ENCODE measurements around the gene SEC14L1. TPM values are rescaled to one million over a fixed set of nuclear protein-coding genes. Genes with fewer than 3 reads are reported as not detected.

SEC14L1 gene
- total RNA-seq, 1 experiment from 2014 or later, result 58.6 TPM

DNA sequence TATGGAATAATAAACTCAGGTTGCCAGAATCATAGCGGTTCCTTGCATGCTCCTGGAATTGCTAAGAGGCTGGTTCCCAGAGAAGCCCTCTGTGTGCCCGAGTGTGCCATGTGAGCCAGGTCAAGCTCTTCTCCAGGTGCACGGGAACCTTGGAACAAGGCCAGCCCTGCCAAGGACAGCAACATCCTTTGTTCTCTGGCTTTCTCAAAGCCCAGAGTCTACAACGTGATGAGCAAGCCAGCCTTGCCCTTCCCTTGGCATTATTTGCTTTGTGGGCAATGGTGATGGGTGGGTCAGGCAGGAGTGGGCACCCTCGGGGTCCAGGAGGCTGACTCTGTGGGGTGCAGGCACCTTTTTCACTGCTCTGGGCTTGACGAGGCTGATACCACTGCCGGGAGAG lies 14.2 kb upstream of the SEC14L1 start:
- H3K4me2 ChIP-seq (ENCODE audit: insufficient read depth, insufficient read length, low read length), result no peak overlapping the region
- no peaks in the 10 kb centered on the region for H3K79me2 ChIP-seq (ENCODE audit: insufficient read depth, low read length)
- H3K18ac ChIP-seq (ENCODE audit: insufficient read length, low read depth, low read length), result no peak overlapping the region
- no peaks in the 10 kb centered on the region for H3K4me1 ChIP-seq (ENCODE audit: insufficient read depth, low read length)
- WGBS (ENCODE audit: extremely low coverage, insufficient read length, low lambda C conversion rate), result no CpG with 5 or more reads among the region's 7 CpGs
- Mint-ChIP-seq H3K4me3 (no peak overlapping the region), H3K9me3 (no peaks in the 10 kb centered on the region), H3K36me3 (ENCODE audit: insufficient read depth in 1 of 3, low read depth in 3 of 3) (no peaks in the 10 kb centered on the region), H3K27me3 (ENCODE audit: low read depth) (no peaks in the 10 kb centered on the region; the same call in 1 of the 2 replicates), H3K27ac (no peak overlapping the region), H3K4me1 (peaks cover 3 to 4% of the 10 kb centered on the region in 2 experiments)
- H3K23ac ChIP-seq (ENCODE audit: insufficient read length, low read depth, low read length), result no peak overlapping the region
- TF ChIP-seq CTCF (conservative IDR thresholded peaks at IDR 0.05), result no peak
- H3K14ac ChIP-seq (ENCODE audit: insufficient read depth, low read length), result no peak overlapping the region
- H4K8ac ChIP-seq (replicated peaks; ENCODE audit: insufficient read length, low read depth, low read length), result no peak overlapping the region
- H2AFZ ChIP-seq (ENCODE audit: low read length), result no peak overlapping the region
- H3K79me1 ChIP-seq (ENCODE audit: insufficient read depth, low read depth, low read length, poor library complexity, severe bottlenecking), result no peaks in the 10 kb centered on the region
- no peak overlapping the region for H3K4ac ChIP-seq (ENCODE audit: low read depth, low read length)
- H4K20me1 ChIP-seq (ENCODE audit: control insufficient read depth, insufficient read depth, insufficient read length), result no peaks in the 10 kb centered on the region
- H2BK20ac ChIP-seq (ENCODE audit: low read depth, low read length, poor library complexity, severe bottlenecking), result no peak overlapping the region
- no peak overlapping the region for H4K5ac ChIP-seq (ENCODE audit: insufficient read length, low read depth, low read length)
- no peak overlapping the region for H2AK5ac ChIP-seq (ENCODE audit: insufficient read length, low read length)
- H3T11ph ChIP-seq (ENCODE audit: low read length), result no peak overlapping the region
- no peak overlapping the region for H4K91ac ChIP-seq (ENCODE audit: insufficient read length, low read depth, low read length)
- no peak overlapping the region for H2BK15ac ChIP-seq (ENCODE audit: low read depth, low read length)
- no peak overlapping the region for H2BK120ac ChIP-seq (ENCODE audit: low read depth, low read length, poor library complexity, severe bottlenecking)
- no peak for DNase-seq
- no peak overlapping the region for H3K27ac ChIP-seq (ENCODE audit: insufficient read length, low read depth, low read length)
- H3K27me3 ChIP-seq (ENCODE audit: insufficient read depth, low read length), result no peaks in the 10 kb centered on the region
- no peaks in the 10 kb centered on the region for H3K9me3 ChIP-seq (ENCODE audit: control insufficient read depth, low read depth, low read length)
- no peak overlapping the region for H3K56ac ChIP-seq (ENCODE audit: insufficient read length, low read depth, low read length)
- H2BK5ac ChIP-seq (ENCODE audit: insufficient read length, low read length), result no peak overlapping the region
- no peak overlapping the region for H2BK12ac ChIP-seq (ENCODE audit: insufficient read length, low read depth, low read length)
- no peaks in the 10 kb centered on the region for H3K23me2 ChIP-seq (ENCODE audit: insufficient read length, low read depth, low read length, poor library complexity, severe bottlenecking)
- no peak overlapping the region for H3K9ac ChIP-seq (ENCODE audit: extremely low read depth, insufficient read length, low read length)
